PC-3 (cell line): ENCODE results near the gene CROCC. TPM values are rescaled to one million over a fixed set of nuclear protein-coding genes. Genes with fewer than 3 reads are reported as not detected.

Experiments
- ATAC-seq: fragments of 200-7000 bp; cut with Tn5 transposase; 2 replicates; pipeline ENCODE4 v1.9.1; 2020; ENCODE audit warnings: mild to moderate bottlenecking, moderate library complexity
- BruUV-seq: library from RNA; stranded (reverse); fragments of 400-500 nt; replicated peaks from 2 replicates; lab custom pipeline; 2021; lab: Mats Ljungman, UMichigan
- CTCF ChIA-PET: fragments of 300-600 bp; sonication (Branson Sonifier 250); formaldehyde crosslinking; loops from one replicate; lab custom pipeline; 2022; ENCODE audit warnings: antibody characterized with exemption; lab: Charles Lee
- POLR2A ChIA-PET: fragments of 300-600 bp; sonication (Branson Sonifier 250); formaldehyde crosslinking; loops from one replicate; lab custom pipeline; 2022; ENCODE audit warnings: antibody characterized with exemption; ENCODE audit not compliant: unreplicated experiment; lab: Charles Lee
- DNase-seq: peaks from one replicate; pipeline ENCODE4 v3.0.0-alpha.2; 2015
- H2AFZ ChIP-seq: fragments of 300-600 bp; sonication (generic); 2 replicates; pipeline ENCODE4 v1.6.0; 2016; ENCODE audit warnings: antibody characterized with exemption, low read length
- H3F3A ChIP-seq: fragments of 300-600 bp; sonication (generic); one replicate; pipeline ENCODE4 v1.6.0; 2017; ENCODE audit warnings: antibody characterized with exemption, low read length, control low read depth, mild to moderate bottlenecking; ENCODE audit not compliant: unreplicated experiment
- H3K27ac ChIP-seq: fragments of 300-600 bp; sonication (generic); 2 replicates; pipeline ENCODE4 v1.5.1; 2016; ENCODE audit warnings: mild to moderate bottlenecking, low read length
- H3K27me3 ChIP-seq: fragments of 300-600 bp; sonication (generic); 2 replicates; pipeline ENCODE4 v1.6.1; 2016; ENCODE audit warnings: low read length, mixed read lengths
- H3K36me3 ChIP-seq: fragments of 300-600 bp; sonication (generic); 2 replicates; pipeline ENCODE4 v1.6.1; 2016; ENCODE audit warnings: low read depth, mixed run types, low read length, mixed read lengths
- H3K4me1 ChIP-seq: fragments of 300-600 bp; sonication (generic); 2 replicates; pipeline ENCODE4 v1.5.1; 2016; ENCODE audit warnings: low read length; ENCODE audit not compliant: insufficient read depth
- H3K4me2 ChIP-seq: fragments of 300-600 bp; sonication (generic); 2 replicates; pipeline ENCODE4 v1.6.0; 2016; ENCODE audit warnings: low read length
- H3K4me3 ChIP-seq: fragments of 300-600 bp; sonication (generic); 2 replicates; pipeline ENCODE4 v1.5.1; 2016; ENCODE audit warnings: mild to moderate bottlenecking, low read length, mixed read lengths
- H3K79me2 ChIP-seq: fragments of 300-600 bp; sonication (generic); 2 replicates; pipeline ENCODE4 v1.6.1; 2017; ENCODE audit warnings: low read length, mixed read lengths
- H3K9ac ChIP-seq: fragments of 300-600 bp; sonication (generic); 2 replicates; pipeline ENCODE4 v1.6.0; 2016; ENCODE audit warnings: mild to moderate bottlenecking, low read length
- H3K9me2 ChIP-seq: fragments of 300-600 bp; sonication (generic); replicated peaks from 2 replicates; pipeline ENCODE4 v1.6.1; 2016; ENCODE audit warnings: mixed run types, low read length, mixed read lengths
- H3K9me3 ChIP-seq: fragments of 300-600 bp; sonication (generic); 2 replicates; pipeline ENCODE4 v1.6.1; 2016; ENCODE audit warnings: low read length, mixed read lengths
- H4K20me1 ChIP-seq: fragments of 300-600 bp; sonication (generic); 2 replicates; pipeline ENCODE4 v1.6.1; 2016; ENCODE audit warnings: low read length, mixed read lengths
- EZH2 ChIP-seq: fragments of 300-600 bp; sonication (generic); IDR thresholded peaks from one replicate; pipeline ENCODE4 v1.6.1; 2017; ENCODE audit warnings: antibody characterized with exemption, mild to moderate bottlenecking, low read length; ENCODE audit not compliant: unreplicated experiment
- EZH2phosphoT487 ChIP-seq: fragments of 300-600 bp; sonication (generic); IDR thresholded peaks from 2 replicates; pipeline ENCODE4 v1.6.1; 2018; ENCODE audit warnings: mild to moderate bottlenecking, antibody characterized with exemption, low read length, borderline replicate concordance
- intact Hi-C: fragments of 100-400 bp; cut with micrococcal nuclease; formaldehyde crosslinking; loops from 2 replicates; pipeline ENCODE4 v1.9.0; 2023
- total RNA-seq: library from RNA; depleted of rRNA; stranded (reverse); fragments of >200 nt; gene quantifications from 2 replicates; pipeline ENCODE4 v1.2.3, GENCODE V29; 2014
- TF ChIP-seq, protein P1 (sequence below): fragments of 300-600 bp; sonication (generic); conservative IDR thresholded peaks from 2 replicates; pipeline ENCODE4 v1.5.1; 2017; ENCODE audit warnings: antibody characterized with exemption, low read depth, mild to moderate bottlenecking, low read length

CROCC gene
- total RNA-seq, 1 experiment from 2014 or later = 24.6 TPM

DNA sequence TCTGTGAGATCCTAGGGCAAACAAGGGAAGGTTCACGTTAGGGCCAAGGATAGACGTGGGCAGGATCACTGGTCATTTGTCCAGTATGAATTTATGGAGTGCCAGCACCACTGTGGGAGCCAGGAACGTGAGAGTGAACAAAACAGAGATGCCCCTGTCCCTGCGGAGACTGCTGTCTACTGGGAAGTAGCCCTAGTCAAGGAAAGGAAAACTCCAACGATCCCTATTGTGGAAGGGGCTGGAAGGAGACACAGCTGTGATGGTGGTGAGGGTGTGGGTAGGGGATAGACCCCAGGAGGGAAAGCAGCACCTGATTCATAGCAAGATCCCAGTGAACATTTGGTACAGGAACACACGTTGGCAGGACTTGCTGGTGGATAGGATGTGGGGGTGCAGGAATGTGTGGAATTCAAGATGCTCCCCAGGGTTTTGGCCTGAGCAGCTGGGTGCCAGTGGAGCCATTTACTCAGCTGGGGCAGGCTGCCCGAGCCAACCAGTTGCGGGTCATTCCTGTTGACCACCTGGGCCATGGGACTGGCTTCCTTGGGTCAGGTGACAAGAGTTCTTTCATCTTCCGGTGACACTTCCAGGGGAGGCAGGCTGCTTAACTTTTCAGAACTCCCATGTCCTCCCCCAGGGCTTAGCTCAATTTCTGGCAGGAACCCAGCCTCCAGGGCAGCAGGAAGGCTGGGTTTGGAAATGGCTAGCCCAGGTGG is 91.2 kb downstream of the CROCC start:
- Histone ChIP-seq H3K4me1 (peaks cover 18% of the 10 kb centered on the region), H3K27me3 (no peaks in the 10 kb centered on the region), H4K20me1 (no peaks in the 10 kb centered on the region), H2AFZ (no peak overlapping the region), H3K4me2 (0 out of 2 replicates have a peak overlapping the region, but pooled peaks have one; percentile 98), H3K36me3 (no peaks in the 10 kb centered on the region), H3K79me2 (peaks cover 12% of the 10 kb centered on the region; the same call in 1 of the 2 replicates), H3K4me3 (no peak overlapping the region), H3K9me3 (no peaks in the 10 kb centered on the region), H3F3A (no peaks in the 10 kb centered on the region), H3K9me2 (no peaks in the 10 kb centered on the region), H3K9ac (no peak overlapping the region), H3K27ac (no peak overlapping the region)
- TF ChIP-seq, protein P1, sequence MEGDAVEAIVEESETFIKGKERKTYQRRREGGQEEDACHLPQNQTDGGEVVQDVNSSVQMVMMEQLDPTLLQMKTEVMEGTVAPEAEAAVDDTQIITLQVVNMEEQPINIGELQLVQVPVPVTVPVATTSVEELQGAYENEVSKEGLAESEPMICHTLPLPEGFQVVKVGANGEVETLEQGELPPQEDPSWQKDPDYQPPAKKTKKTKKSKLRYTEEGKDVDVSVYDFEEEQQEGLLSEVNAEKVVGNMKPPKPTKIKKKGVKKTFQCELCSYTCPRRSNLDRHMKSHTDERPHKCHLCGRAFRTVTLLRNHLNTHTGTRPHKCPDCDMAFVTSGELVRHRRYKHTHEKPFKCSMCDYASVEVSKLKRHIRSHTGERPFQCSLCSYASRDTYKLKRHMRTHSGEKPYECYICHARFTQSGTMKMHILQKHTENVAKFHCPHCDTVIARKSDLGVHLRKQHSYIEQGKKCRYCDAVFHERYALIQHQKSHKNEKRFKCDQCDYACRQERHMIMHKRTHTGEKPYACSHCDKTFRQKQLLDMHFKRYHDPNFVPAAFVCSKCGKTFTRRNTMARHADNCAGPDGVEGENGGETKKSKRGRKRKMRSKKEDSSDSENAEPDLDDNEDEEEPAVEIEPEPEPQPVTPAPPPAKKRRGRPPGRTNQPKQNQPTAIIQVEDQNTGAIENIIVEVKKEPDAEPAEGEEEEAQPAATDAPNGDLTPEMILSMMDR = no peak
- TF ChIP-seq EZH2 (no peak), EZH2phosphoT487 (no peak)
- CTCF ChIA-PET = no interaction called here
- ATAC-seq (no peak), DNase-seq (no peak)
- intact Hi-C loops = no loop called here
- no TSS peak for BruUV-seq
- POLR2A ChIA-PET = no interaction called here

DNA sequence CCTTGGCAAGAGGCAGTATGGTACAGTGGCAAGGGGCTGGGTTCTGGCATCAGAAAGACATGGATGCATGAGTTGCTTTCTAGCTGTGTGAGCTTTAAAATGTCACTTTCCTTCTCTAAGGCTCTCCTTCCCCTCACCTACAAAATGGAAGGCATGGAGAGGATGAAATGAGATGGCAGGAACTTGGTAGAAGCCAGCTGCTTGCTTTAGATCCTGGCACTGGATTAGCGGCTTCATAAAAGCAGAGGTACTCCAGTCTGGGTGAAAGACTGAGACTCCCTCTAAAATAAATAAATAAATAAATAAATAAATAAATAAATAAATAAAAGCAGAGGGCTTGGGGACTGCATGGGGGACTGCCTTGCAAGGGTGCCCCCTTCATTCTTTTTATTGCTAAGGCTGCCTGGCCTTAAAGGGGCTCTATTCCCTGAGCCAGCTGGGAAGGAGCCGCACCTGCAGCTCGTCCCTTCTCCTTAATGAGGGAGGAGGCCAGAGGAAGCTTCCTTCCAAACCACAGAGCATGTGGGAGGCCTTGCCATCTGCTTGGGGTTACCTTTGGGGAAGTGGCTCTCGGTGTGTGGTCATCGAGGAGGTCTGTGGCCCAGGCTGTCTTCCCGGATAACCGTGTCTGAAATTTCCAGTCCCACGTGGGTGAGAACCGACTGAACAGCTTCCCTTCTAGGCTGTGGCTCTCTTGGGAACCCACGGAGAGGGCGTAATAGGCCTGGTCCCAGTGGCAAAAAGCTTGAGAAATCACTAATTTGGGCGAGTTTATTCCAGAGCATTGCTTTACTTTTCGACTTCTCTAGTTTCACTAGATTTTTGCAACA is 92.0 kb downstream of the CROCC start:
- ChIA-PET CTCF (no interaction called here), POLR2A (no interaction called here)
- Histone ChIP-seq H3K9me2 (no peaks in the 10 kb centered on the region), H3K27me3 (no peaks in the 10 kb centered on the region), H4K20me1 (no peaks in the 10 kb centered on the region), H3K4me1 (peaks cover 18% of the 10 kb centered on the region), H3K9ac (no peak overlapping the region), H3K27ac (no peak overlapping the region), H3K79me2 (peaks cover 12% of the 10 kb centered on the region; the same call in 1 of the 2 replicates), H3K36me3 (peaks cover 5% of the 10 kb centered on the region; the same call in 1 of the 2 replicates), H3K4me2 (no peak overlapping the region), H3F3A (no peaks in the 10 kb centered on the region), H3K9me3 (no peaks in the 10 kb centered on the region), H2AFZ (no peak overlapping the region), H3K4me3 (no peak overlapping the region)
- BruUV-seq = no TSS peak
- TF ChIP-seq EZH2 (no peak), EZH2phosphoT487 (no peak)
- TF ChIP-seq, protein P1 = no peak
- DNase-seq (no peak), ATAC-seq (no peak)
- intact Hi-C loops = no loop called here
